PC-3 (cell line): ENCODE measurements around the gene AOPEP. TPM values are rescaled to one million over a fixed set of nuclear protein-coding genes. Genes with fewer than 3 reads are reported as not detected.

Experiments
- ATAC-seq: fragments of 200-7000 bp; cut with Tn5 transposase; 2 replicates; pipeline ENCODE4 v1.9.1; 2020; ENCODE audit warnings: mild to moderate bottlenecking, moderate library complexity
- BruUV-seq: library from RNA; stranded (reverse); fragments of 400-500 nt; replicated peaks from 2 replicates; lab custom pipeline; 2021; lab: Mats Ljungman, UMichigan
- CTCF ChIA-PET: fragments of 300-600 bp; sonication (Branson Sonifier 250); formaldehyde crosslinking; loops from one replicate; lab custom pipeline; 2022; ENCODE audit warnings: antibody characterized with exemption; lab: Charles Lee
- POLR2A ChIA-PET: fragments of 300-600 bp; sonication (Branson Sonifier 250); formaldehyde crosslinking; loops from one replicate; lab custom pipeline; 2022; ENCODE audit warnings: antibody characterized with exemption; ENCODE audit not compliant: unreplicated experiment; lab: Charles Lee
- DNase-seq: peaks from one replicate; pipeline ENCODE4 v3.0.0-alpha.2; 2015
- H2AFZ ChIP-seq: fragments of 300-600 bp; sonication (generic); 2 replicates; pipeline ENCODE4 v1.6.0; 2016; ENCODE audit warnings: antibody characterized with exemption, low read length
- H3F3A ChIP-seq: fragments of 300-600 bp; sonication (generic); one replicate; pipeline ENCODE4 v1.6.0; 2017; ENCODE audit warnings: antibody characterized with exemption, low read length, control low read depth, mild to moderate bottlenecking; ENCODE audit not compliant: unreplicated experiment
- H3K27ac ChIP-seq: fragments of 300-600 bp; sonication (generic); 2 replicates; pipeline ENCODE4 v1.5.1; 2016; ENCODE audit warnings: mild to moderate bottlenecking, low read length
- H3K27me3 ChIP-seq: fragments of 300-600 bp; sonication (generic); 2 replicates; pipeline ENCODE4 v1.6.1; 2016; ENCODE audit warnings: low read length, mixed read lengths
- H3K36me3 ChIP-seq: fragments of 300-600 bp; sonication (generic); 2 replicates; pipeline ENCODE4 v1.6.1; 2016; ENCODE audit warnings: low read depth, mixed run types, low read length, mixed read lengths
- H3K4me1 ChIP-seq: fragments of 300-600 bp; sonication (generic); 2 replicates; pipeline ENCODE4 v1.5.1; 2016; ENCODE audit warnings: low read length; ENCODE audit not compliant: insufficient read depth
- H3K4me2 ChIP-seq: fragments of 300-600 bp; sonication (generic); 2 replicates; pipeline ENCODE4 v1.6.0; 2016; ENCODE audit warnings: low read length
- H3K4me3 ChIP-seq: fragments of 300-600 bp; sonication (generic); 2 replicates; pipeline ENCODE4 v1.5.1; 2016; ENCODE audit warnings: mild to moderate bottlenecking, low read length, mixed read lengths
- H3K79me2 ChIP-seq: fragments of 300-600 bp; sonication (generic); 2 replicates; pipeline ENCODE4 v1.6.1; 2017; ENCODE audit warnings: low read length, mixed read lengths
- H3K9ac ChIP-seq: fragments of 300-600 bp; sonication (generic); 2 replicates; pipeline ENCODE4 v1.6.0; 2016; ENCODE audit warnings: mild to moderate bottlenecking, low read length
- H3K9me2 ChIP-seq: fragments of 300-600 bp; sonication (generic); replicated peaks from 2 replicates; pipeline ENCODE4 v1.6.1; 2016; ENCODE audit warnings: mixed run types, low read length, mixed read lengths
- H3K9me3 ChIP-seq: fragments of 300-600 bp; sonication (generic); 2 replicates; pipeline ENCODE4 v1.6.1; 2016; ENCODE audit warnings: low read length, mixed read lengths
- H4K20me1 ChIP-seq: fragments of 300-600 bp; sonication (generic); 2 replicates; pipeline ENCODE4 v1.6.1; 2016; ENCODE audit warnings: low read length, mixed read lengths
- EZH2 ChIP-seq: fragments of 300-600 bp; sonication (generic); IDR thresholded peaks from one replicate; pipeline ENCODE4 v1.6.1; 2017; ENCODE audit warnings: antibody characterized with exemption, mild to moderate bottlenecking, low read length; ENCODE audit not compliant: unreplicated experiment
- EZH2phosphoT487 ChIP-seq: fragments of 300-600 bp; sonication (generic); IDR thresholded peaks from 2 replicates; pipeline ENCODE4 v1.6.1; 2018; ENCODE audit warnings: mild to moderate bottlenecking, antibody characterized with exemption, low read length, borderline replicate concordance
- intact Hi-C: fragments of 100-400 bp; cut with micrococcal nuclease; formaldehyde crosslinking; loops from 2 replicates; pipeline ENCODE4 v1.9.0; 2023
- total RNA-seq: library from RNA; depleted of rRNA; stranded (reverse); fragments of >200 nt; gene quantifications from 2 replicates; pipeline ENCODE4 v1.2.3, GENCODE V29; 2014
- TF ChIP-seq, protein P1 (sequence below): fragments of 300-600 bp; sonication (generic); conservative IDR thresholded peaks from 2 replicates; pipeline ENCODE4 v1.5.1; 2017; ENCODE audit warnings: antibody characterized with exemption, low read depth, mild to moderate bottlenecking, low read length

Gene AOPEP
- total RNA-seq, 1 experiment from 2014 or later = 23.1 TPM

DNA sequence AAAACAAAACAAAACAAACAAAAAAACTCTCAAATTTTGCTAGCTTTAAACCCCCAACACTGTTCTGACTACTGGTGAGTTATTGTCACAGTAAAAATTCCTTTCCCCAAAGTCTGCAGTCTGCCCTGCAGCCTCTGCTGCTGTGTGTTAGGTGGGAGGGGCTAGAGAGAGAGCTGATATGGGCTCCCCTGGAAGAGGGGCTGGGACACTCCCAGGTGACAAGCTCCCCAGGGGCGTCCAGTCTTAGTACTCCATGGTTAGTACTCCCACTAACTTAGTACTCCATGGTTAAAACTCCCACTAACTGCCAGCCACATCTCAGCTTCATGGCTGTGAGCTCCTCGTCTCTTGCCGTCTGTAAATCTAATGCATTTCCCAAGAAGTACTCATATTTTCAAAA lies 399.2 kb downstream of the AOPEP start:
- Histone ChIP-seq H3K4me3 (no peak overlapping the region), H3F3A (no peaks in the 10 kb centered on the region), H3K9me2 (no peaks in the 10 kb centered on the region), H3K27me3 (no peaks in the 10 kb centered on the region), H3K4me1 (no peaks in the 10 kb centered on the region), H3K27ac (no peak overlapping the region), H3K9me3 (no peaks in the 10 kb centered on the region), H4K20me1 (no peaks in the 10 kb centered on the region), H3K36me3 (no peaks in the 10 kb centered on the region), H2AFZ (no peak overlapping the region), H3K9ac (no peak overlapping the region), H3K4me2 (no peak overlapping the region), H3K79me2 (no peaks in the 10 kb centered on the region)
- ATAC-seq (no peak), DNase-seq (no peak)
- ChIA-PET CTCF (interaction anchor here (1.1 kb wide), 1 partner anchor 10 kb away, joined by 3 read pairs; no protein-coding TSS in a partner anchor), POLR2A (interaction anchor here (0.6 kb wide), 1 partner anchor 389 kb away, joined by 3 read pairs; no protein-coding TSS in a partner anchor)
- intact Hi-C loops = no loop called here
- TF ChIP-seq EZH2phosphoT487 = no peak
- TF ChIP-seq, protein P1, sequence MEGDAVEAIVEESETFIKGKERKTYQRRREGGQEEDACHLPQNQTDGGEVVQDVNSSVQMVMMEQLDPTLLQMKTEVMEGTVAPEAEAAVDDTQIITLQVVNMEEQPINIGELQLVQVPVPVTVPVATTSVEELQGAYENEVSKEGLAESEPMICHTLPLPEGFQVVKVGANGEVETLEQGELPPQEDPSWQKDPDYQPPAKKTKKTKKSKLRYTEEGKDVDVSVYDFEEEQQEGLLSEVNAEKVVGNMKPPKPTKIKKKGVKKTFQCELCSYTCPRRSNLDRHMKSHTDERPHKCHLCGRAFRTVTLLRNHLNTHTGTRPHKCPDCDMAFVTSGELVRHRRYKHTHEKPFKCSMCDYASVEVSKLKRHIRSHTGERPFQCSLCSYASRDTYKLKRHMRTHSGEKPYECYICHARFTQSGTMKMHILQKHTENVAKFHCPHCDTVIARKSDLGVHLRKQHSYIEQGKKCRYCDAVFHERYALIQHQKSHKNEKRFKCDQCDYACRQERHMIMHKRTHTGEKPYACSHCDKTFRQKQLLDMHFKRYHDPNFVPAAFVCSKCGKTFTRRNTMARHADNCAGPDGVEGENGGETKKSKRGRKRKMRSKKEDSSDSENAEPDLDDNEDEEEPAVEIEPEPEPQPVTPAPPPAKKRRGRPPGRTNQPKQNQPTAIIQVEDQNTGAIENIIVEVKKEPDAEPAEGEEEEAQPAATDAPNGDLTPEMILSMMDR = no peak
- TF ChIP-seq EZH2 = no peak
- BruUV-seq = no TSS peak

DNA sequence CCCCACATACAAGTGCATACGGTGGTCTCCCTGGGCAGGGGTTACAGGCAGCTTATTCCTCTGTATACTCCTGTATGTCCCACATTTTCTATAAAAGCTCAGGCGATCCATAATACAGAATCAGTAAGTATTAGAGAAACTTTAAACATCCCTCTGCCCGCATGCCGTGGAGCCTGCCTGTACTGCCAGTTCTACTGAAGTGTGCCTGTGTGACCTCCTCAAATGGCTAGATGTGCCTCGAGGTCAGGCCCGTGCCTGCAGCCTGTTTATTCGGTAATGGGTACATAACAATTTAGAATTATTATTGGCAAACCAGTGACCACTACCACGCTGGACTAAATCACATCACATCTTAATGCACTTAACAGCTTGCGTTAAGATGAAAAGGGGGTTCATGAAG lies 400.2 kb downstream of the AOPEP start:
- no peak overlapping the region for H3K9ac ChIP-seq
- H3K4me3 ChIP-seq = no peak overlapping the region
- POLR2A ChIA-PET = no interaction called here
- H3K27me3 ChIP-seq = no peaks in the 10 kb centered on the region
- TF ChIP-seq EZH2 (no peak), EZH2phosphoT487 (no peak)
- TF ChIP-seq, protein P1 = no peak
- no peaks in the 10 kb centered on the region for H3K4me1 ChIP-seq
- H2AFZ ChIP-seq = no peak overlapping the region
- no peaks in the 10 kb centered on the region for H3K79me2 ChIP-seq
- H3K9me2 ChIP-seq = no peaks in the 10 kb centered on the region
- no peaks in the 10 kb centered on the region for H4K20me1 ChIP-seq
- no peak for ATAC-seq
- intact Hi-C loops = no loop called here
- BruUV-seq = no TSS peak
- no peaks in the 10 kb centered on the region for H3K9me3 ChIP-seq
- H3K4me2 ChIP-seq = no peak overlapping the region
- DNase-seq = no peak
- no peaks in the 10 kb centered on the region for H3F3A ChIP-seq
- H3K36me3 ChIP-seq = no peaks in the 10 kb centered on the region
- H3K27ac ChIP-seq = no peak overlapping the region
- CTCF ChIA-PET = interaction anchor here (1.3 kb wide), 1 partner anchor 458 kb away, joined by 16 read pairs; no protein-coding TSS in a partner anchor
